GM19324 (cell line): ENCODE results near the gene RELA.
A peak's percentile ranks its signal among the peaks of the same experiment; 100 is the strongest.
"Not testable (repeated sequence)": the region's sequence is repeated elsewhere in the genome, so short reads cannot be mapped to it uniquely, and the experiment has no call there.

Experiments used
- ATAC-seq: cut with Tn5 transposase; IDR thresholded peaks from one replicate; pipeline ENCODE4 v1.9.1; 2021; ENCODE audit warnings: mild to moderate bottlenecking, moderate library complexity; ENCODE audit not compliant: unreplicated experiment, low FRiP score

Gene RELA

GRCh38 chr11:65649656-65650546 is 12.8 kb downstream of the RELA start:
- no peak for ATAC-seq

- no peak for ATAC-seq
These were observed 13.7 kb downstream of the RELA start for GRCh38 chr11:65648997-65649493.

- ATAC-seq: no peak
These were observed 15.6 kb downstream of the RELA start for GRCh38 chr11:65646958-65647701.

GRCh38 chr11:65646288-65646957 is 16.3 kb downstream of the RELA start:
- ATAC-seq: no peak

- no peak for ATAC-seq
These were observed 17.0 kb downstream of the RELA start for GRCh38 chr11:65645710-65646109.

- ATAC-seq: no peak
These were observed 17.9 kb downstream of the RELA start for GRCh38 chr11:65644837-65645236.

GRCh38 chr11:65643971-65644370 is 18.7 kb downstream of the RELA start:
- no peak for ATAC-seq

- no peak for ATAC-seq
These were observed 20.6 kb downstream of the RELA start for GRCh38 chr11:65642014-65642671.

GRCh38 chr11:65641297-65642013 is 21.3 kb downstream of the RELA start:
- ATAC-seq: no peak

- ATAC-seq: no peak
These were observed 22.0 kb downstream of the RELA start for GRCh38 chr11:65640483-65641296.

GRCh38 chr11:65639623-65640482 is 22.9 kb downstream of the RELA start:
- peak; percentile 34 for ATAC-seq

GRCh38 chr11:65639228-65639597 is 23.5 kb downstream of the RELA start:
- not testable (repeated sequence) for ATAC-seq

GRCh38 chr11:65637794-65638419 is 24.8 kb downstream of the RELA start, which contains the start of gene SIPA1:
SIPA1 (plus strand) TSS chr11:65638101; CDS start chr11:65640922, 2,821 bp downstream.
- peak; percentile 35 for ATAC-seq

- ATAC-seq: no peak
These were observed 25.6 kb downstream of the RELA start for GRCh38 chr11:65637032-65637557.

- no peak for ATAC-seq
These were observed 26.3 kb downstream of the RELA start for GRCh38 chr11:65636108-65637031.
